ENCODE data around the gene PTPRN2. TPM values are rescaled to one million over a fixed set of nuclear protein-coding genes. Genes with fewer than 3 reads are reported as not detected.

Gene PTPRN2
- total RNA-seq, 1 experiment from 2014 or later: not detected

GRCh38 chr7:157996359-157997079 is 591.1 kb downstream of the PTPRN2 start:
- Histone ChIP-seq H2AFZ (no peak overlapping the region), H3K79me2 (ENCODE audit: low read depth) (no peaks in the 10 kb centered on the region), H3K4me3 (no peak overlapping the region), H4K20me1 (ENCODE audit: insufficient read depth) (no peaks in the 10 kb centered on the region), H3K4me1 (replicated peaks; ENCODE audit: insufficient read depth) (no peaks in the 10 kb centered on the region), H3K27me3 (ENCODE audit: insufficient read depth, low read depth) (peaks cover 86% of the 10 kb centered on the region), H3K9me3 (ENCODE audit: insufficient read depth, low read depth) (no peaks in the 10 kb centered on the region), H3K27ac (no peak overlapping the region), H3K4me2 (no peak overlapping the region), H3F3A (ENCODE audit: insufficient read depth, low read depth) (no peaks in the 10 kb centered on the region), H3K36me3 (ENCODE audit: low read depth) (no peaks in the 10 kb centered on the region), H3K9me2 (ENCODE audit: insufficient read depth) (no peaks in the 10 kb centered on the region)
- no TSS peak for BruUV-seq (replicated peaks)
- ChIA-PET CTCF (no interaction called here), POLR2A (ENCODE audit: unreplicated experiment) (no interaction called here)
- no peak for TF ChIP-seq CTCF (conservative IDR thresholded peaks at IDR 0.05)
- no peak for TF ChIP-seq EZH2 (IDR thresholded peaks at IDR 0.05; ENCODE audit: low read depth)
- DNase-seq: no peak
- intact Hi-C loops (cut with micrococcal nuclease; ENCODE audit: unreplicated experiment): no loop called here

- no peak for DNase-seq
- H3K4me1 ChIP-seq (replicated peaks; ENCODE audit: insufficient read depth): no peaks in the 10 kb centered on the region
- no peaks in the 10 kb centered on the region for H3K9me2 ChIP-seq (ENCODE audit: insufficient read depth)
- H3K27me3 ChIP-seq (ENCODE audit: insufficient read depth, low read depth): peaks cover 88% of the 10 kb centered on the region
- no peak overlapping the region for H2AFZ ChIP-seq
- no peak overlapping the region for H3K4me2 ChIP-seq
- BruUV-seq (replicated peaks): no TSS peak
- no peaks in the 10 kb centered on the region for H3K9me3 ChIP-seq (ENCODE audit: insufficient read depth, low read depth)
- H3F3A ChIP-seq (ENCODE audit: insufficient read depth, low read depth): no peaks in the 10 kb centered on the region
- H4K20me1 ChIP-seq (ENCODE audit: insufficient read depth): no peaks in the 10 kb centered on the region
- H3K27ac ChIP-seq: no peak overlapping the region
- no peaks in the 10 kb centered on the region for H3K36me3 ChIP-seq (ENCODE audit: low read depth)
- intact Hi-C loops (cut with micrococcal nuclease; ENCODE audit: unreplicated experiment): no loop called here
- CTCF ChIA-PET: no interaction called here
- POLR2A ChIA-PET (ENCODE audit: unreplicated experiment): no interaction called here
- TF ChIP-seq EZH2 (IDR thresholded peaks at IDR 0.05; ENCODE audit: low read depth) (no peak), CTCF (conservative IDR thresholded peaks at IDR 0.05) (no peak)
- H3K4me3 ChIP-seq: no peak overlapping the region
- no peaks in the 10 kb centered on the region for H3K79me2 ChIP-seq (ENCODE audit: low read depth)
Observed at GRCh38 chr7:157995815-157996214, 591.8 kb downstream of the PTPRN2 start.

GRCh38 chr7:157994319-157994718 is 593.3 kb downstream of the PTPRN2 start:
- no peaks in the 10 kb centered on the region for H3F3A ChIP-seq (ENCODE audit: insufficient read depth, low read depth)
- H3K4me1 ChIP-seq (replicated peaks; ENCODE audit: insufficient read depth): no peaks in the 10 kb centered on the region
- H3K9me2 ChIP-seq (ENCODE audit: insufficient read depth): no peaks in the 10 kb centered on the region
- H3K9me3 ChIP-seq (ENCODE audit: insufficient read depth, low read depth): no peaks in the 10 kb centered on the region
- H3K36me3 ChIP-seq (ENCODE audit: low read depth): no peaks in the 10 kb centered on the region
- H3K27me3 ChIP-seq (ENCODE audit: insufficient read depth, low read depth): peaks cover 92% of the 10 kb centered on the region
- no peak overlapping the region for H2AFZ ChIP-seq
- TF ChIP-seq EZH2 (IDR thresholded peaks at IDR 0.05; ENCODE audit: low read depth) (no peak), CTCF (conservative IDR thresholded peaks at IDR 0.05) (no peak)
- BruUV-seq (replicated peaks): no TSS peak
- H3K27ac ChIP-seq: no peak overlapping the region
- intact Hi-C loops (cut with micrococcal nuclease; ENCODE audit: unreplicated experiment): no loop called here
- H3K79me2 ChIP-seq (ENCODE audit: low read depth): no peaks in the 10 kb centered on the region
- no peak for DNase-seq
- ChIA-PET CTCF (no interaction called here), POLR2A (ENCODE audit: unreplicated experiment) (no interaction called here)
- H4K20me1 ChIP-seq (ENCODE audit: insufficient read depth): no peaks in the 10 kb centered on the region
- no peak overlapping the region for H3K4me2 ChIP-seq
- no peak overlapping the region for H3K4me3 ChIP-seq

All from PC-9 (cell line).